CD4-positive, alpha-beta T cell treated with Interferon alpha-2 for 1 hour (primary cell): ENCODE data around the gene C16orf90.

ENCODE experiments used
- DNase-seq, 2 donors: peaks; one replicate each; pipeline ENCODE4 v3.0.0-alpha.2; 2020 to 2022

Gene C16orf90, protein sequence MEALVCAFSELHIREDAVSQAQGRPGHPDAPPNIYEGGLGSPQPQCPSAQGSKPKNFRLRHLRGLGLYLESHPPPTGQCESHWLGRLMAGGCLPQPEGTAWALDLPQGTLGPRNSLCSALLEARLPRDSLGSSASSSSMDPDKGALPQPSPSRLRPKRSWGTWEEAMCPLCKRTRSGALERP

DNA sequence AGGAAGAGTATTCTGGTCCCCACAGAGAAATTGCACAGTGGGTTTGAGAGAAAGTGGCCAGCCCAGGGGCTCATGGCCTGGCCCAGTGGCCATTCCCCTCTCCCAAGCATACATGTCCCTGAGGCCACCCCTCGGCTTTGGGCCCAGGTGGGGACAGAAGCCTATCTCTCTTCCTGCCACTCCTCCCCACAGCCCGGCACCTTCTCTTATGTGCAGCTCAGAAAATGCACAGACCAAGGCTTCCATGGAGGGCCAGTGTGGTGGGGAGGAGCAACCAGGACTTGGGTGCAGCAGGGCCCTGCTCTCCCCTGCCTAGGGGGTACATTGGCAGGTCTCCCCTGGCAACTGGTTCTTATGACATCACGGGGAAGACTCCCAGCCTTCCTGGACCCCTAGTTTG lies at the start of gene C16orf90:
C16orf90 (minus strand) TSS at position 314 of the 400 bp plus-strand sequence; CDS start at position 246, 68 bp downstream.
- no peak for DNase-seq

DNA sequence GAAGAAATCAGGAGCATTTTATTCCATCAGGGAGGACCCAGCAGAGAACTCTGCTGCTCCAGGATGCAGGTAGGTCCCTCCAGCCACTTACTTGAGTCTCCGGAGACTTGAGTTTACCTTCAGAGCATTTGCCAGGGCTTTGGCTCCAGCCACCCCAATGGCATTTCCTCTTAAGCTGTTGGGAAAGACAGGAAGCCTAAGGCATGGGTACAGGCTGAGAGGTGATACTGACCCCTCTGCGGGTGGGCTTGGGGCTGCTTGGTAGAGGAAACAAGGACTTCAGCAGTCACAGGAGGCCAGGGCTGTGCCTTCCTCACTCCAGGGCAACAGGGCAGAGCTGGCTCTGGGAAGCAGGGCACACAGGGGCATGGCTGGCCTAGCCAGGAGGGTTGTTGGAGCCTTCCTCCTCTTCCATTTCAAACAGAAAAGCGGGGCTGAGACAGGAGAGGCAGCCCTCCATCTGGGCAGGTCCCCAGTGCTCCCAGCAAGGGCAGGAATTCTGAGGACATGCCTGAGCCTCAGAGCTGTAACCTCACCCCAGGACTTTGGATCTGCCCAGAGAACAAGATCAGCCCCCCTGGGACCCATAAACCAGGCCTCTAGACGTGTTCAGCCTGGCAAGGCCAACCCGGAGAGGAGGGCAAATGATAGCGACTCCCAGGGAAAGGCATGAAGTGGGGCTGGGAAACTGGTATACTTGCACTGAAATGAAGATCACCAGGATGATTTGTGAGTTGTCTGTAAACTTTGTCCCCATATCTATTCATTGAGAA lies 47.5 kb upstream of the C16orf90 start:
- no peak for DNase-seq

GRCh38 chr16:3541527-3542155 lies 46.4 kb upstream of the C16orf90 start:
- DNase-seq = no peak

DNA sequence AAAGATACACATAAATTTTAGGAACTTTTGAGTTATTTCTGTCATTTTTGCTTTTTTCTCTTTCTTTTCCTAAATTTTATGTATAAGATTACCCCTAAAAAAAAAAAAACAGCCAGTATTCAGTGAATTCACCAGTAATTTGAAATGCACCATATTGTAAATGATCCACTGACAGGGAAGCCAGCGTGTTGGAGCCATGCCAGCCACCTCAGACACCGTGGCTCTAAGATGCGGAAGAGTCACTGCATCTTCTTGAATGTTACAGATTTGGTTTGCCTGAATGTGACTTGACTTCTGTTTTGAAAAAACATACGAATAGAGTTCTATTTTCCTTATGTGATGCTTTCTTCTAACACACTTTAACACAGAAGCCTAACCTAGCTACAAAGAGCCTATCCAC lies 42.9 kb upstream of the C16orf90 start:
- DNase-seq = no peak

DNA sequence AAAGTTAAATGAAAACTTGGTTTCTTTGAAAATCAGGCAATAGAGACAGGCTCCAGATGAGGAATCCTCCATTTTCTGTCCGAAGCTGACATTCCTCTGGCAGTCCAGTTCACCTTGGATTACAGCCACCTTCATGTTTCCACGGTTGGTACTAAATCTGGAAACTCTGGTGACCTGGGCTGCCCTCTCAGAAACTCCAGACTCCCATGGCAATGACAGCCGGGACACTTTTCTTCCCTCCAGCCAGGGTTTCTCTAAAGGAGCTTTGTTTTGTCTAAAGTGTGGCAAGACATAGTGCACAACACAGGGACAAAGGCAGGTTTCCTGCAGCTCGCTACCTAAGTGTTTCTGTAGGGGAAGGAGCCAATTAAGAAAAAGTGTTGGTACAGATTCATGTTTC lies 41.6 kb upstream of the C16orf90 start:
- no peak for DNase-seq

GRCh38 chr16:3536271-3536731 lies 41.0 kb upstream of the C16orf90 start:
- DNase-seq = no peak

DNA sequence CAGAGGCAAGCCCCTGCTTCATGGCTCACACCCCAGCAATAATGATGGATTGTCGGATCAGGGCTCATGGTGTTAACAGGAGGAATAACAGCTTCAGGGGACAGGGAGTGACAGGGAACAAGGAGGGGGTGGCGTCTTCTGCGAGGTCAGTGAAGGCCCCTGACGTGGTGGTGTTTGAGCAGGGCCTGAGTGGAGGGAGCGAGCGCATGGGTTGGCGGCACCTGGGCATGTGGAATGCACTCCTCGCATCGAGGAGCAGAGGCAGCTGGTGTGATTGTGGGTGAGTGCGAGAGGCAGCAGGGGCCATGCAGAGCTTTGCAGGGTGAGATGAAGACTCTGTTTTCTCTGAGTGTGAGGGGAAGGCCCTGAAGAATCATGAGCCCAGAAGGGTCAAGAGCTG lies 38.8 kb upstream of the C16orf90 start:
- DNase-seq = no peak

DNA sequence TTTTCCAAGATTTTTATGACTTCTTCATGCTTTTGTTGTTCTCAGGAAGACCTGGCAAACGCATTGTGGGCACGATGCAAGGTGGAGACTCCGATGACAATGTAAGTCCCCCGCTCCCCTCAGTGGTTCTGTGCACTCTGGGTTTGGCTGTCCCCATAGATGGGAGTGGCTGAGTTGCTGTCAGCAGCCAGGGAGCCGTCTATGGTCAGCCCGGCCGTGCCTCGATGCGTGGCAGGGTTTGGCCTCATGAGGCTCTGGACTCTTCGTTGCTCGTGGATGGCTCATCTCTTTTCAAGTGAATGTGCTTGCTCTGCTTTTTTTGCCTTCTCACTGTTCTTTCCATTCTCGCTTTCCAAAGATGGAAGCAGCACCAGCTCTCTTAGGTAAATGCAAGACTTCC lies 37.5 kb upstream of the C16orf90 start:
- no peak for DNase-seq

DNA sequence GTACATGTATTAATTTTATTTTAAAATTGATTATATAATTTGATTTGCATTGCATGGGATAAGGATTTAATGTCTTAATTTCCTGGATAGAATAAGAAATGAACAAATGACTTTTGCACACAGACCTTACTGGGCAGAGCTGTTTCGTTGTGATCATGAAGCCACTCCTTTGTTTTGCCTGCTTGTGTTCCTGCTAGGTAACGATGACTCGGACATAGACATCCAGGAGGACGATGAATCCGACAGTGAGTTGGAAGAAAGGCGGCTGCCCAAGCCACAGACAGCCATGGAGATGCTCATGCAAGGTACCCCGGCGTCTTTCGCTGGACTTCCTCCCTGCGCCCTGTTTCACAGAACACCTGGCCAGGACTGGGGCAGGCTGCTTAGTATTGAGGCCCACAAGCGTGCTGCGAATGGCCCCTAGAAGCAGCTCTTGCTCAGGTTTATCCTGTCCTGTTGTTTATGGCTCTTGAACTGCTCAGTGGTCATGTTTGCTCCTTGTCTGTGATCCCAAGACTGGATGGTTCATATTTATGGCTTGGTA lies 35.2 kb upstream of the C16orf90 start:
- DNase-seq = no peak

- DNase-seq = no peak
Measured at GRCh38 chr16:3529175-3529574, 33.9 kb upstream of the C16orf90 start.

DNA sequence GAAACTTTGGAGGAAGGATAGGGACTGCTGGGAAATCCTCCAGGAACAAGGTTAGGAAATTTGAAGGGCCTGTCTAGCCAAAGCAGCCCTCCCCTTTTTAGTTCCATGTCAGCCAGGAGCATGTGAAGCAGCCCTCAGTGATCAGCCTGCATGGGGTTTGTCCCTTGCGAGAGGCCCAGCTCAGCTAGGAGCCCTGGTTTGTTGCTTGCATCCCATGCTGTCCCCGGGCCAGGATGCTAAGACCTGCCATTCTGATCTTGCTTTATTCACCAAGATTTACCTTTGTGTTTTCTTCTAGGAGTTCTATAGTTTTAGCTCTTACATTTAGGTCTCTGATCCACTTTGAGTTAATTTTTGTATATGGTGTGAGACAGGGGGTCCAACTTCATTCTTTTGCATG lies 33.1 kb upstream of the C16orf90 start:
- DNase-seq = no peak

DNA sequence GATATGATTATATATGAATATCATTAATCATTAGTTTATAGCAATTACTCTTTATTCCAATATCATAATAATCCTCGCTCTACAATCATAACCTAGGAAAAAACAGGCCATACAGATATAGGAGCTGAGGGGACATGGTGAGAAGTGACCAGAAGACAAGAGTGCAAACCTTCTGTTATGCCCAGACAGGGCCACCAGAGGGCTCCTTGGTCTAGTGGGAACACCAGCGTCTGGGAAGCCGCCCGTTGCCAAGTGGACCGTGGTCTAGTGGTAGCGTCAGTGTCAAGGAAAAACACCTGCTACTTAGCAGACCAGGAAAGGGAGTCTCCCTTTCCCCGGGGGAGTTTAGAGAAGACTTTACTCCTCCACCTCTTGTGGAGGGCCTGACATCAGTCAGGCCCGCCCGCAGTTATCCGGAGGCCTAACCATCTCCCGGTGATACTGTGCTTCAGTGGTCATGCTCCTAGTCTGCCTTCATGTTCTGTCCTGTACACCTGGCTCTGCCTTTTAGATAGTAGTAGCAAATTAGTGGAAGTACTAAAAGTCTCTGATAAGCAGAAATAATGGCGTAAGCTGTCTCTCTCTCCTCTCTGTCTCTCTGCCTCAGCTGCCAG lies 32.0 kb upstream of the C16orf90 start:
- DNase-seq = peak; percentile 60 to 62

DNA sequence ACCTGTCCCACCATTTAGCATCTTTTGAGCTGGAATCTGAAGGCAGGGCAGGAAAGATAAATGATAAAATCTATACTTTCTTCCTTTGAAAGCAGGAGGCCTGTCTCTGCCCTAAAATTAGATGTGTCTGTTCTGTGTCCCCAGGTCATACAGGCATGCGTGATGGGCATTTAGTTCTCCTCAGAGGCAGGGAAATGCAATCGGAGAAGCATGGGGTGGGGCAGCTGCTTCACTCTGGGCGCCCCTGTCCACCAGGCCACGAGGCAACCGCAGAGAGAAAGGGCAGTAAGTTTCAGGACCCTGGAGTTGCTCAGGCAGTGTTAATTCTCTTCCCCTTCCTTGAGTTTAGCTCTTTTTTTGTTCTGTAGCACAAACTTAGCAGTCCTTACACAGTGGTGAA lies 30.7 kb upstream of the C16orf90 start:
- no peak for DNase-seq

DNA sequence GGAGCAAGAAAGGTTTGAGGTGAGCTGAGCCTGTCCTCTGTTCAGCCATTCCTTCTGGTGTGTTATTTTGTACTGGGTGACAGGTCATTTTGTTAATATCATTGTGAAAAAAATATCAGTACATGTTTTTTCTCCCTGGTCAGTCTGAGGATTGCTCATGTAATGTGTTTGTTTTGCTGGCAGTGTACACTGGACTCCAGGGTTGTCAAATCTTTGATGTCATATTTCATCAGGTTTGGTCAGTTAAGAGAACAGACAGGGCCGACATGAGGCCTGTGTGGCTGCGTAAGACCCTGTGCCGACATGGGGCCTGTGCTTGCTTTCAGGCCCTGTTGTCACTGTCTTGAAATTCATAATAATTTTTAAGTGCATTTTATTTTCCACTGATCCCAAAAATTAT lies 28.0 kb upstream of the C16orf90 start:
- no peak for DNase-seq

DNA sequence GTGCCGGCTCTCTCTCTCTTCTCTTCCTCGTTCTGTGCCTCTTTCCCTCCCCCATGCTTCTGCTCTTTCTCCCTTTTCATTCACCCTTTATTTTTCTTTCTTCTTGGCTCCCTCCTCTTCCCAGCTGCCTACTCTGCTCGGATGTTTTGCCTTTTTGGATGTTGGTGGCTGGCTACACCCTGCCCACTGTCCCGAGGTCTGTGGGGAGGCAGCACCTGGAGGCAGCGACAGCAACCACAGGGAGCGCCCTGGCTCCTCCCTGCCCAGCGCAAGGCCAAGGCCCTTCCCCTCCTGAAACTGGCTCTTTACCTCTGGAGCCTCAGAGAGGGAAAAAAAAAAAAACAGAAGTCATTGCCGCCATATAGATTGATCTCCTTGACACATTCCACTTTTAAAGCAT lies 25.6 kb upstream of the C16orf90 start:
- DNase-seq = no peak

DNA sequence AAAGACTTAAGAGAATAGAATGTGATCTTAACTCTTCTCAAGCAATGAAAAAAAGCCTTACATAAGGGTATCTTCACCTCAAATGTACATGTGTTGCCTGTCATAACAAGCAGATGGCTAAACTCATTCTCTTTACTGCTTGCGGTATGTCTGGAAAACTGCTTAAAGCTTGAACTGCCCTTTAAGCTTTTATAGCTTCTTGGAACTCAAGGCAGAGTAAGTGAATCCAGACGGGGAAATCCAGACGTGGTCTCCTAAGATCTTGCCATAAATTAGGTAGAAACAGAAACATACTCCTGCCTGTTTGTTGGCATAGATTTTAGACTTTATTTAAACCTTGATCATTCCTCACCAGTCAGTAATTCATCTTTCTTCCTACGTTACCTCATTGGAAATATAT lies 25.1 kb upstream of the C16orf90 start:
- no peak for DNase-seq

DNA sequence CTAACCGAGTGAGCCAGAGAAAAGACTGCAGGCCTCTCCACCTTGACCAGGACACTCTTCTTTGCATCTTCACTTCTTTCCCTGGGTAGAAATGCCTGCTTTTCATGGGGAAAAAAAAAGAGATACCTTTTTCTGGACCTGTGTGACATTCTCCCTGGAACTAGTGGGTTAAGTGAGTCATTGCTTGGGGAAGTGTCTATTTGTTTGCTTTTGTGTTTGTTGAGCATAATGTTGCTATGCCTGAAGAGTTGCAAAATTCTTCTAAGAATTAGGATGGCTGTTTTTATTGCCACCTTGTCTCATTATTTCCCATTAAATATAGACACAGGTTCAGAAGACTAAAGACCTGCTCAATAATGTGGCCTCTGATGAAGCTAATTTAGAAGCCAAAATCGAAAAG lies 24.3 kb upstream of the C16orf90 start:
- no peak for DNase-seq

- no peak for DNase-seq
Measured at GRCh38 chr16:3518986-3519348, 23.7 kb upstream of the C16orf90 start.

DNA sequence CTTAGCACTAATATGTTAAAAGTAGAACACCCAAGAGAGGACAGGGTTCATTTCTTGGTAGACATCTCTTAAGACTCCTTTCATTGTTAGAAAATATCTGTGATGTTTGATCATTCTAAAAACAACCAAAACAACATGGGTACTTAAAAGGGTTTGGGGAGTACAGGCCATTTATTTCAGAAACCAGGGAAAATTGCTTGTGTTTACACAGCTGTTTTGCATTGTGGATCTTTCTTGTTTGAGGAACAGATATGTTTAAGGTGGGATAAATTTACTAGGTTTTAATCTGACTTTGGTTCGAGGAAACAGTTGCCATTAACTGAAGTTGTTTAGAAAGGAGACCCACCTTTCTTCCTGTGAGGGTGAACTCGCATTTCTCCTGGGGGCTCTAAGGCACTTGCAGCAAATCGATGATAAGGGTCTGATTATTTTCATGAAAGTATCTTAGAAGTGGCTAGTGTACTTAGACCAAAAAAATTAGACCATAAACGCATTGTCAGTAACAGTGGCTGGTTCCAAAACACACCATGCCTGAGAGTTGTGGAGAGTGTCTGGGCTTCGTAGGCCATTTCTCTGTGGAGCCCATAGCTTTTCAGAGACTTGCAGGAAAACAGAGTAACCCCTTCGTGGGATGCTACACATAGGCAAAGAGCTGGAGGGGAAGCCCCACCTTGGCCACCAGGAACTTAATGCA lies 23.1 kb upstream of the C16orf90 start:
- DNase-seq = no peak

DNA sequence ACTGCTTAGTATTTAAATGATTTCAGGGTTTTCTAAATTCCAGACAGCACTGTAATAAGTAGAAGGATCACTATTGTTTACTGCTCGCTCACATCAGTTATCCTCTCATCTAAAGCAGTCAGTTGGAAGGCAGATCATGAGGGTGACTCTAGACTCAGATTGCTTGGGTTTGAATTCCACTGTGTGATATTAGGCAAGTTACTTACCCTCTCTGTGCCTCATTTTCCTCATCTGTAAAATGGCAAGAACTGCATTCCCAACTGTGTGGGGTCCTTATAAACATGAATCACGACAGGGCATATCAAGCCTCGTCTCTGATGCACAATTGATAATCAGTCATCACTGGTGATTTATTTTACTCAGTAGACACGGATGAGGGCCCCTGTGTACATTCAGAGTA lies 20.6 kb upstream of the C16orf90 start:
- no peak for DNase-seq

GRCh38 chr16:3514621-3515020 lies 19.3 kb upstream of the C16orf90 start:
- DNase-seq = no peak

DNA sequence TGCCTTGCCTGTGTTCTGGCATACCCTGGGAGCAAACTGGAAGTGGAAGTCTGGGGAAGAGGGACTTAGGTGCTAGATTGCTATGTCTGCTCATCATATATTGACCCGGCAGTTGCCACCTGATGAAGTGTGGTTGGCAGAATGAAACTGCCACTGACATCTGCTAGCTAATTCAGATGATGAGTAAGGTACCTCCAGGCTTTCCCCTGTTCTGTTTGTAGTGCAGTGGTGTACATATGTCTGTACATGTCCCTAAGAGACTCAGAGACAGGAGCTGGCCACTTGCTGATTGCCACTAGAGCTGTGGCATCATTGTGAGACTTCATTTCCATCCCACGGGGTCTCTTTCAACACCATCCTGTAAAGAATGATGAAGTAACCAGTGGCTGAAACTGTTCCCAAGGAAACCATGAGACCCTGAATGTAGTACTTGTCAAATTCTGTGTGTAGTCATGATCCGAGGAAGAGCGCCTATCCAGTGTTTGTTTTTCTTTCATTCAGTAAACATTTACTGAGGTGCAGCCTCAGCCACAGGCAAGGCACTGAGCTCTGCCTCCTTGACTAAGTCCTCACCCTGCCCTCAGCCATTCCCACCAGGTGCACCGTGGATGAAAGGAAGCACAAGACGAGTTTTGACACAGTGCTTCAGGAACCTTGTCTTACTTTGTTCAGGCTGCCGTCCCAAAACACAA lies 18.7 kb upstream of the C16orf90 start:
- DNase-seq = no peak
